ENCODE data around the gene CCT2.

The CCT2 gene

DNA sequence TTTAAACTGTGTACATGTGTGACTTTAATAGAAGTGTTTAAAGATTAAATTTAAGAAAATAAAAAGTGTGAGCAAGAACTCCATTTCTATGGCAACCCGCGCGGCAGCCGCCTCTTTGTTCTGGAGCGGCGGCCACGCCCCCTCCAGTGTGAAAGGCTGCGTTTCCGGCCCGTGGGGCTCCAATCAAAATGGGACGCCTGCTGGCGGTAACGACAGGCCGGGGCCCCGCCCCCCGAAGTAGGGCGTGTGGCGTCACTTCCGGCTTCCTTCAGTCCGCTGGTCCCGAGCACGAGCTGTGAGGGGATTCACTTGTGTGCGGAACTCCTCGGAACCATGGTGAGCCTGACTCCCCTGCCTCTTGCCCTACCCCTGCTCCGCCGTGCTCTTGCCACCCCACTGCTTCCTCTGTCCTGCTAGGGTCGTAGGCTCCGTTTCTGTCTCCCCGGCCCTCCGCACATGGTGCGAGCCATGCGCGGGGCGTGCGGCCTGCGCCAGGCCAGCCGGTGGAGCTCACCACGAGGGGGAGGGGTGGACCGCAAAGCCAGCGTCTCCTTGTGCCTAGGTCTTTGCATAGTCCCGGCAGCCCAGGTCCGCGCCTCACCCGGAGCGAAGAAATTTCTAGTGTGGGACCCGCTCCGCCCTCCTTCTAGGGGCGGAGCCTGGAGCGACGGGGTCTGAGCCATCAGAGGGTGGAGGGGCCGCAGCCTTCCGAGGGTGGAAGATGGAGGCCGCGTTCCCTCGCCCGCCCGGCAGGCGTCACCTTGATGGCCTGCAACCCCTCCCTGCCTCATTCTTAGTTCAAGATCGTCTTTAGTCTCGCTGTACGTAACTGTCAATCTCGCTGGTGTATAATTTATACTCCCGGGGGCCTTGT lies at the start of gene CCT2:
Gene CCT2 (plus strand): TSS at position 271 of the 874 bp plus-strand sequence. CDS start 63 bp downstream, at position 334.
- peak; percentile 97 for DNase-seq

DNA sequence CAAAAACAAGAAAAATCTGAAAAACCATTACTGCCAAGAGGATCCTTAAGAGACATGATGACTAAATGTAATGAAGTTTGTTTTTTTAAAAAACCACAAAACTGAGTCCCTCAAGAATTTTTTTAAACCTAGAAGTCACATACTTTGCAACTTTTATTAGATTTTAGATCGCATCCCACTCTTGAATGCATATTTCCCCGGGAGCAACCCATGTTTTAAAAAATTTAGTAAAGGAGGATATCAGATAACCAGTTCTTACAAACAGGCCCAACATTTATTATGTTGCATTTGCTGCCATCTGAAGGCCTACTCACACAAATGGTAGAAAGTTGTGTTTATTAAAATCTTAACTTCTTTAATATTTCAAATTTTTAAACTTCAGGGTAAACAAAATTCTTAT lies 44.3 kb upstream of the CCT2 start:
- DNase-seq = no peak

GRCh38 chr12:69544087-69544486 lies 41.2 kb upstream of the CCT2 start:
- DNase-seq = no peak

DNA sequence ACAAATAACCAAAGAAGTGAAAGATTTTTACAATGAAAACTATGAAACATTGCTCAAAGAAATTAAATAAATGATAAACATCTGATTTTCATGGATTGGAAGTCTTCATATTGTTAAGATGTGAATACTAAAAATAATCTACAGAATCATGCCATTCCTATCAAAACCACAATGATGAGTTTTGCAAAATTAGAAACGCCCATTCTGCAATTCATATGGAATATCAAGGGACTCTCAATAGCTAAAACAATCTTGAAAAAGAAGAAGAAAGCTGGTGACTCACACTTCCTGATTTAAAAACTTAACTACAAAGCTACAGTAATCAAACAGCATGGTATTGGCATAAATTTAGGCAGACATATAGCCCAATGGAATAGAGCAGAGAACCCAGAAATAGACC lies 40.2 kb upstream of the CCT2 start:
- no peak for DNase-seq

- no peak for DNase-seq
Observed at GRCh38 chr12:69546693-69547438, 38.4 kb upstream of the CCT2 start.

DNA sequence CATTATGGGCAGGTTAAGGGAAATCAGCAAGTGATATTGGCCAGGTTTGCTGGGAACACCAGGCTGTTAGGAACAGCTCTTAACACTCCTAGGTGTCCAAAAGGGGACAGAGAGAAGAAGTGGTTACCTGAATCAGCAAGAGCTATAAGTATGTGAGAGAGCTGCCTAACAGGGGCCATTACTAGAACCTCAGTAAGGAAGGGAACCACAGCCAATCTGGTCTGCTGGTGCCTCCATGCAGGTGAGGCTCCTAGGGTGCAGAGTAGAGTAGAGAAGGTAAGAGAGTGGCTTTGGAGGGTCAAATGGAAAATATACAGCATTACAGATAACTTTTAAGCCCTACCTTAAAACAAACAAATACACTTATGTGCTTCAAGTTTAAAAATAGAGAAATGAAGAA lies 36.6 kb upstream of the CCT2 start:
- no peak for DNase-seq

DNA sequence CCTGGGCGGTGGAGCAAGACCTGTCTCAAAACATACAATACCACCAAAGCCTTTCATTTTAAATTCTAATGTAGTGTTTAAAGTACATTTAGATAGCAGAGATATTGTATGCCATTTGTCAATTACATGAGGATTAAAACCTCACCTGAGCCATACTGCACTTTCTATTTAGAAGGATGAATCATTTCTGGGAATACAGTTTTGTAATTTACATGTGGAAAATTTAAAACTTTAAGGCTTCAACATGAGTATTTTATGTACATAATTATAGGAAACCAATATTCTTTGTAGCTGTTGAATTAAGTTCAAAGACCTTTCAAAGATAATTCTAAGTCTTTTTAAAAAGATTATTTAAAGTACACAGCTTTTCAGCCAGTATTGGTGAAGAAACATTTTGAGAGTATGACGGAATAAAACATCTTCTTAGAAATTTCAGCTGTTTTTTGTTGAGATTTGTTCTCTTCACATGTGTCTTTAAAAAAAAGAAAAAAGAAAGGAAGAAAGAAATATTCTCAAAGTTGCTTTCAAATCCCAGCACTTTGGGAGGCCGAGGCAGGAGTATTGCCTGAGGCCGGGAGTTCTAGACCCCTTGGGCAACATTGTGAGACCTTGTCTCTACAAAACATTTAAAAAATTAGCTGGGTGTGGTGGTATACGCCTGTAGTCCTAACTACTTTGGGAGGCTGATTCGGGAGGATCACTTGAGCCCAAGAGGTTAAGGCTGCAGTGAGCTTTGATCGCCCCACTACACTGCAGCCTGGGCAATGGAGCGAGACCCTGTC lies 34.5 kb upstream of the CCT2 start:
- DNase-seq = no peak

GRCh38 chr12:69553628-69554248 lies 31.5 kb upstream of the CCT2 start:
- peak; percentile 8 for DNase-seq

GRCh38 chr12:69555461-69555860 lies 29.8 kb upstream of the CCT2 start:
- no peak for DNase-seq

GRCh38 chr12:69556383-69556782 lies 28.9 kb upstream of the CCT2 start:
- DNase-seq = no peak

DNA sequence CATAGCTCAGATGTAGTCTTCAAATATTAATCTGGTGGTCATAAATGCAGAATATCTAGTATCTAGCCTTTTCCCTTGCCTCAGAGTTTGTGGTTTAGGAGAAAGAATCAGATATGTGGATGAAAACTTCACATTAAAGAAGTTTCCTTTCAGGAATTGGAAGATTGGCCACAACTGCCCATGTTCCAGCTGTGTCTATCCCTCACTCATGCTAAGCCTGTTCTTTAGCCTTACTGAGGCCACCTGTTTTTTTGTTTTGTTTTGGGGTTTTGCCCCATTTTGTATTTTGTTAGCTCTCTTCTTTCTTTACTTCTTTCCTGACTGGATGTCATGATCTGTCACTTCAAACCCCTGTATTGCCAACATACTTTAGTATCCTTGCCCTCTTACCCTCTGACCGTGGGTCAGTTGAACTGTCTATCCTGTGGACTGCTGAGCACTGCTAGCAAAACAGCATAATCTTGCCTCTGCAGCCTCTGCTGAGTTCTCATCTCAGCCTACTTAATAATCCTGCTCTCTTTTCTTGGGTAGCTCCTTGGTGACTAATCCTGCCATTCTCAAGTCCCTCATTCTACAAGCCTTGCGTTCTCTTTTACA lies 22.0 kb upstream of the CCT2 start:
- DNase-seq = no peak

- DNase-seq = no peak
Observed at GRCh38 chr12:69566603-69567002, 18.7 kb upstream of the CCT2 start.

- no peak for DNase-seq
Observed at GRCh38 chr12:69569236-69569635, 16.0 kb upstream of the CCT2 start.

GRCh38 chr12:69570000-69570516 lies 15.2 kb upstream of the CCT2 start:
- DNase-seq = no peak

- DNase-seq = peak; percentile 62
Observed at GRCh38 chr12:69570545-69571399, 14.5 kb upstream of the CCT2 start.

GRCh38 chr12:69575346-69575745 lies 9.9 kb upstream of the CCT2 start:
- no peak for DNase-seq

DNA sequence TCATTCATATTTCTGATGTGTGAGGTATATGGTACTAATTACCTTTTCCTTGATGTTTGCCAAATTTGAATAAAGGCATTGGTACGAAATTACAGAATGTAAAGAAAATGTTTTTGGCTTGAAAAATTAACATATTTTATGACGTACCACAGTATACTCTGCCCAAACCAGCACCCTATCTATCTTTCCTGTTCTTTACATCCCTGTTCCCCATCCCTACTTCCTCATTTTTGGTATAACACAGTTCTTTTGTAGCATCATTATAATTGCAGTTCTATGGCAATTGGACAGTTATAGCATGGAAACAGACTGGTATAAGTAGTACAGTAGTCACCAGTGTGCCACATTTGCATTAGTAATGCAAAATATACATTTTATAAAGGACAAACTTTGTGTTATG lies 7.0 kb upstream of the CCT2 start:
- no peak for DNase-seq

DNA sequence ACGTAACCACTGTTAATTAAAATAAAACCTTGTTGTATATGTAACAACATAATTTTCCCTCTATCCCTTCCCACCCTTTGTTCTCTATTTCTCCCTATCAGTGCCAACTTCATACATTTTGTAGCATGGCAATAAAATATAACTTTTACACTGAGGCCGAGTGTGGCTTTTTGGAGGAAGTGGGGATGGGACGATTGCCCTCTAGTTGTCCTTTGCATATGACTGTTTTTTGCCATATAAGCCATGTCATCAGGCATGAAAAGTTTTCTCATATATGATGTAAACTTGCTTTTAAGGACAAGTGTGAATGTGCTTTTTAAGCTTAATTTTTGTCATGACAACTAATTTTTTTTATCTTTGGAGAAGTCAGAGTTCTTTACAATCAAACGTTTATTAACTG lies 6.2 kb upstream of the CCT2 start:
- no peak for DNase-seq

DNA sequence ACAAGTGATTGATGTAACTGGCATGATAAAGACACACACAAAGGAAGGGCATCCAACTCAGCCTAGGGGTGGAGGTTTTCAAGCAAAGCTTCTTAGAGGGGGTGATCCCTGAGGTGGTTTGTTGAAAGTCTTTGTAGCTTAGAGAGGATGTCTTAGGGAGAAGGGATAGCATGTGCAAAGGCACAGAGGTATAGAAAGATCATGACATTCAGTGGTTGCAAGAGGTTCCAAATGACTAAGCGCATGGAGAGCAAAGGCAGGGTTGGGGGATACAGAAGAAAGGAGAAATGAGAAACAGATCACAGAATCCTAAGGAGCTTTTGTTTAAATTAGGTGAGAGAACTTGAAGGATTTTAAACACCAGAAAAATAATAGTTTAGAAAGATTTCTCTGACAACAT lies 5.2 kb upstream of the CCT2 start:
- no peak for DNase-seq

- no peak for DNase-seq
Observed at GRCh38 chr12:69583203-69583602, 2.1 kb upstream of the CCT2 start.

- DNase-seq = no peak
Observed at GRCh38 chr12:69588527-69588926, 3.3 kb downstream of the CCT2 start.

Measured in NCI-H2029 (cell line).